GM21619 (cell line): ENCODE results near the gene CDT1.
"Not testable (repeated sequence)": the region's sequence is repeated elsewhere in the genome, so short reads cannot be mapped to it uniquely, and the experiment has no call there.

ENCODE experiments used
- ATAC-seq: cut with Tn5 transposase; IDR thresholded peaks from one replicate; pipeline ENCODE4 v1.9.1; 2021; ENCODE audit not compliant: unreplicated experiment

Gene CDT1

DNA sequence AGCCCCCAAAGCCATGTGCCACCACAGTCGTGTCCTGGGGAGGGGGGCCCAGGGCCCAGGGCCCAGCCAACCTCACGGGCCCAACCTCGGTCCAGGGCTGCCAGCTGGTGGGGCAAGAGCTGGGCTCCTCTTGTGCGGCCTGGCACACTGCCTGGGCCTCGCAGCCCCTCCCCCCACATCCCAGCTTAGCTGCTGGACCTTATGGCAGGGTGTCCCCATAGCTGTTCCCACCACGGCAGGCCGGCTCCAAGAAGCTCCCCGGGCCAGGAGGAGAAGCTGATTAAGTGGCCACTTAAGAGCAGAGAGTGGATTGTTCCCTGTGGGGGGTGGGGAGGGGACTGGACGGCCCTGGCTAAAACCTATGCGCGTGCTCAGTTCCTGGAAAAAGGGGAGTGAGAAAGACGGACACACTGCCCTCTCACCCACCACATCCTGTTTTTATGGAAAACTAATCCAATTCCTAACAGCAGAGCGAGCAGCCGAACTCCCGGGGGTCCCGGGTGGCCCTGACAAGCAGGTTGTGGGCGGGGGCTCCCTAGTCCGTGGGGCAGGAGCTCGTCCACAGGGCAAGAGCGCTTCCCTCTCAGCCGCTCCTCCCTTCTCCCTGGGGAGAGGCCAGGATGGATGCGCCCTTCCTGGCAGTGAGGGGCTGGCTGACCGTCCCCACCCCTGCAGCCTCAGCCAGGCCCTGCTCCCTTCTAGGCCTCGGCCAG lies 35.4 kb upstream of the CDT1 start:
- ATAC-seq = no peak

DNA sequence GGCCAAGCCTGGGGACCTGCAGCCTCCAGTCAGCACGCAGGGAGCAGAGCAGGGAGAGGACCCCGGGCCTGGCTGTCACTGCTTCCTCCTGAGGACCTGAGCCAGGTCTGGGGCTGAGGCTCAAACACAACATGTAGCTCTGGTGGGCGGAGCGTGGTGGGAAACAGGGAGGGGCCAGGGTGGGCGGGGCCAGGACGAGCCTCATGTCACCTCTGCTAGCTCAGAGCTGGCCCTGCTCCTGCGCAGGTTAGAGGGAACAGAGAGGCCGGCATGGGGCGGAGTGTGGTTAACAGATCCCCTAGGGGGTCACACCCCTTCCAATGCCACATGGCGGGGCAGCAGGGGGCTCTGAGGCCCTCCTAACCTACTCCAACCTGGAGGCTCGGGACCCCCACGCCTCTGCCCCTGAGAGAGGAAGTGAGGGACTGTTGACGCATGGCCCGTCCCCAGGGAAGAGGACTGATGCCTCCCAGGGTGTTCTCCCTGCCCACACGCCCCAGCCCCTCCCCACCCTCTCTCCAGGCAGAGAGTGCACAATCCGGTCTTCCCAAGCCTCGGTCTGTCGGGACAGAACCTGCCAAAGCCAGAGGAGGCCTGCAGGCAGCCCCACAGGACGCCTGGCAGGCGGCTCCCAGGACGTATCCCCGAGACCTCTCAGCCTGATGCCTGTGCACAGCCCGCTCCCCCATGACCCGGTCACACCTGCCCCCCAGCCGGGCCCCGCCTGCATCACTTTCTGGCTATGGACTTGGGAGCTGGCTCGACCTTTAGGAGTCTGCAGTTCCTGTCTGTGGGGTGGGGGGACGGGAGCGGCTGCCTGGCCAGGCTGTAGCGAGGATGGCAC lies 33.8 kb upstream of the CDT1 start:
- ATAC-seq = no peak

DNA sequence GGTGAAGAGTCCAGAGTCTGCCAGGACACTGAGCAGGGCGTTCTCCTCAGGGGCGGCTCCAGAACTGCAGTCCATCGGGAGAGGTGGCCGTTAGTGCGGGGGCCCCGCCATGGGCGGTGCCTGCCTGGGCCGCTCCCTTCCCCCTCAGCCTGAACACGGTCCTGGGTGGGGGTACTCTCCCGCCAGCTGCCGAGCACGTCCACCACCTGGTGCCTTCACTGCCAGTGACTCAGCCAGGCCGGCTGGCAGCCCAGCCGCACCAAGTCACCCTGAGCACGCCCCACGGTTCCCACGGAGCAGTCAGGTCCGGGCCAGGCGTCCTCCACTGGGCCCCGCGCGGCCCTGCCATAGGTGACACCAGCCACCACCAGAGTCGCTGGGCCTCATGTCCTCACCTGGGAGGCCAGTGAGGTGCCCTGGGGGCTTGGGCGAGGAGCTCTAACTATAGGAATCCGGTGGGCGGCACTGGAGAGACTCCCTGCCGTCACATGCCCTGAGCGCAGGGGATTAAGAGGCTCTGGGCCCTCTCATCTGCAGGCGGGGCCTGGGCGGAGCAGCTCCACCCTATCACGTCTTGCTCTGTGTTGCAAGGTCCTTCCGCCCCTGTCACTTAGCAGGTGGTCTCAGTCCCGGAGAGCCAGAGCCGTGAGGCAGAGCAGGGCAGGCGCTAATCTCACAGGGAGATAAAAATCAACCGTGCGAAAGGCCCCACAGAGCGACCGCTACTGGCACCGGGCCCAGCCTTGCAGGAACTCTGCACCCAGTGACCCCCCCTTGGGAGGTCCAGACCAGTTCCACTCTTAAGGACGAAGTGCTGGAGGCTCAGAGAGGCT lies 32.9 kb upstream of the CDT1 start:
- no peak for ATAC-seq

GRCh38 chr16:88771294-88771772 lies 32.3 kb upstream of the CDT1 start:
- no peak for ATAC-seq

- ATAC-seq = not testable (repeated sequence)
These were observed 31.8 kb upstream of the CDT1 start for GRCh38 chr16:88771781-88772180.

GRCh38 chr16:88772871-88773811 lies 30.4 kb upstream of the CDT1 start:
- ATAC-seq = no peak

DNA sequence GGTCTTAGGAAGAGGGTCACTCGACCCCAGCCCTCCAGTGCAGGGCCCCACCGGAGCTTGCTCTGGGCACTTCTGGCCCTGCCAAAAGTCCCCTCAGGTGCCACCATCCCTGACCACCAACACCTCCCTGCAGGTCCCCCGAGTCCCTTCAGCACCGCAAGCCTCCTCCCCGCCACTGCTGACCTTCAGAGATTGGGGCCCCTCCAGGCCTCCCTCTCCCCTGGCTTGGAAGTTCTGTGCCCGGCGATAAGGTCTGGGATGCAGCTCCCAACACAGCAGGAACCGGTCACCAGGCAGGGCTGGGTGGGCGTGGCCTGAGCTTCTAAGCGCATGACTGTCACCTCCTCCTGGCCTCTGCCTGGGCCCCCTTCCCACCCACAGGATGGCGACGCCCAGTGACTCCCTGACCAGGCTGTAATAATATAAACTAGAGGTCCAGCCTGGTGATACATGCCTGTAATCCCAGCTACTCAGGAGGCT lies 29.7 kb upstream of the CDT1 start:
- no peak for ATAC-seq

DNA sequence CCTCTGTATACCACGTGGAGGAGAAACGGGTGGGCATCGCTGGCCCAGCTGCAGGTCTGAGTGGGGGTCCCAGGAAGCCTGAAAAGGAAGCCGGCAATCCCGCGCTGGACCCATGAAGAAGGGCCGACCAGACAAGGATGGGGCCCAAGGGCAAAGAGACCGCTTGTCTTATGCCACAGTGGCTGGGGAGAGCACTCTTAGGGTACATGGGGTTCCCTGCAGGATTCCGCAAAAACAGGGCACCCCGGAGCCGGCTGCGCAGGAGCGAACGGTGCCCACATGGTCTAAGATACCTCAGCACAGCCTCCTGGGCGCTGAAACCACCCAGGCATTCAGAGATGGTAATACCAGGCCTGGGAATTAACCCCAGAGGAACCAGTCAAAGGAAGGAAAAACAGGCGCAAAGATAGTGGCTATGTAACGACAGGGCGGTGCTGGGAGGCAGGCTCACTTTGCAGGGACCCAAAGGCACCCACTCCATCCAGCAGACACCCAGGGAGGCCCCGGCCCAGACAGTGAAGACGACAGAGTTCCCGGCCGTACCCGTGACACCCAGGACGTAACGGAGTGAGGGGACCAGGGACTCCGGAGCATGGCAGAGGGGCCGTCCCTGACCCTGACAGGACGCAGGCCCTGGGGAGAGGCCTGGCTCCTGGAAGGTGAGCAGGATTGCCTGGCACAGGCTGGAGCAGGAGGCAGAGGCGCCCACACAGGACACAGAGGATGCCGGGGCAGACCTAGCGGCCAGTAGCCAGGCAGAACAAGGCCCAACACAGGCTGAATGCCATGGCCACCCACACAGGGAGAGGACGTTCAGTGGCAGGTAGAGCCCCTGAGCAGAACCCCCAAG lies 28.8 kb upstream of the CDT1 start:
- ATAC-seq = no peak

- ATAC-seq = no peak
These were observed 27.8 kb upstream of the CDT1 start for GRCh38 chr16:88775825-88776224.

DNA sequence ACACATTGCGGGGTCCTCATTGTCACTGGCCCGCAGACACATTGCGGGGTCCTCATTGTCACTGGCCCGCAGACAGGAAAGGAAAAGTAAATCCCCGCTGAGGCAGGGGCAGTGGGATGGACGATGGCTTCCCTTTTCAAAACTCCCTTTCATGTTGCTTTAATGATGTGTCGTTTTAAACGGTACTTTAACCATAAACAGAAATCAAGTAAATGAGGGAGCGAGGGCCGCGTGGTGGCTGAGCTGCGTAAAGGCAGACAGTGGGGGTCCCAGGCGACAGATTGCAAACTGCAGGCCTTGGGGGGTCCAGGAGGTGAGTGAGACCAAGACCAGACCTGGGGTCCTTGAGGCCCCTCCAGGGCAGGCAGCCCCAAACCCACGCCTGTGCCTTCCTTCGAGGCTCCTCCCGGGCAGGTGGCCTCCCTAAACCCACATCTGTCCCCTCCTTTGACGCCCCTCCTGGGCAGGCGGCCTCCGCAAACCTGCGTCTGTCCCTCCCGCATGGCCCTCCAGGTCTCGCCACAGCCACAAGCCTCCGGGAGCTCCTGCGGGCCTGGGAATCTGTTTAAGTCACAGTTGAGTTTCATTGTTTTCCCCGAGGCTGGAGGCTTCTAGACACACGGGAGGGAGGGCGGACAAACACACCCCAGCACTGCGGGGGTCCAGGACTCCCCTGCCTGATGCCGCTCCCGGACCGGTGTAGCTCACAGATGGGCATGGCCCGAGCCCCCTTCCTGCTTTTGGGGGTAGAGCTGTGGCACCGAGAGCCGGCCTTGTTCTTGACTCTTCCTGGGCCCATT lies 25.9 kb upstream of the CDT1 start:
- ATAC-seq = no peak

GRCh38 chr16:88778271-88778525 lies 25.4 kb upstream of the CDT1 start:
- ATAC-seq = no peak

GRCh38 chr16:88778541-88779065 lies 25.0 kb upstream of the CDT1 start:
- no peak for ATAC-seq

DNA sequence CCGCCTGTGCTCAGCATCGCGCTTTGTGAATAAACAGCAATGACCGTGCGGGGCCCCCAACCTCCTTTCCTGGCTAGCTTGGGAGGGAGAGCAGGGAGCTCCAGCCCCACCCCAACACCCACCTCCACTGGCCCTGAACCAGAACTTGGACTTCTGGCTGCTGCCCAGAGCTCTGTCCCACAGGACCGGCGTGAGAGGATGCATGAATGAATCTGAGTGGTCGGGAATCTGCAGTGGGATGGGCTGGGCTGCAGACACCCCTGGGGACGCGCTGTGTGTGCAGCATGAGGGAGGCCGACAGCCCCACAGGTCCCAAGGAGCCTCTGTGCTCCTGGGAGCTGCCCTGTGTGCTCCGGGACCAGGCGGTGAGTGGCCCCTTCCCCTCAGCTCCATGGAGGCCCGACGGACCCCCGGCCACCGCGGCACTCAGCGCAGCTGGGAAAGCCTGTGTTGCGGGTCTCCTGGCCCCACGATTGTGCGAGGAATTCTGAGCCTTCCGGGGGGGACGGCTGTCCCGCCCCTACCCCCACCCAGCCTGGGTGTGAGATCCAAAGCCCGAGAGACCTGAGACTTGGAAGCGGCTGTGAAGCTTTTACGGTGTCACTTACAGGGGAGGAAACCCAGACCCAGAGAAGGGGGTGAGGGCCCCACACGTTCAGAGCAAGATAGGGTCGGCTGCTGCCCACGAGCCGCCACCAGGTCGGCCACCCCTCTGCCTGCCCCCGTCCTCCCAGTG lies 24.0 kb upstream of the CDT1 start:
- ATAC-seq = no peak

DNA sequence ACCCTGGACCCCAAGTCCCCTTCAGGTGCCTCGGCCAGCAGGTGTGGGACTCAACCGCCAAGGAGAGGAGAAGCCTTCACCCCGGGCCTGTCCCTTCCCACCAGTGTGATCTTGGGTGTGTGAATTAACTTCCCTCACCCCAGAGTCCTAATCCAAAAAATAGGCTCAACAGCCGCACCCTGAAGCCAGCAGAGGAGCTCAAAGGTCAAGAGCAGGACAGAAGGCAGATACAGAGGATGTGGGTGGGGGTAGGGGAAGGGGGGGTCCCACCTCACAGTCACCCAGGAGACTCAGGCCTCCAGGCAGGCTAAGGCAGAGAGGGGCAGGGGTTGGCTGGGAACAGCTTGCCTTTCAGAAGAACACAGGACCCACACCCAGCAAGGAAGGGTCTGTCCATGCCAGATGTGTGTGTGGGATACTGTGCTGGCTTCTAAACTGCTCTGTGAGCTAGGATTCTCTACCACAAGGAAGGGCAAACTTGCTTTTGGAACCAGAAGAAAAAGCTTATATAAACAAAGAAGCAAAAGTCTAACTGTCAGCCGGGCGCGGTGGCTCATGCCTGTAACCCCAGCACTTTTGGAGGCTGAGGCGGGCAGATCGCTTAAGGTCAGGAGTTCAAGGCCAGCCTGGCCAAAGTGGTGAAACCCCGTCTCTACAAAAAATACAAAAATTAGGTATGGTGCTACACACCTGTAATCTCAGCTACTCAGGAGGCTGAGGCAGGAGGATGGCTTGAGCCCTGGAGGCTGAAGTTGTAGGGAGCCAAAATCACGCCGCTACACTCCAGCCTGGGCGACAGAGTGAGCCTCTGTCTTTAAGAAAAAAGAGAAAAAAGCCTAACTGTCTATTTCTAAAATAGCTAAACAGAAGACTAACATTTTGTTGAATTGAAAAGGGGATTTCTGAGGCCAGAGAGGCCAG lies 23.2 kb upstream of the CDT1 start:
- ATAC-seq = no peak

DNA sequence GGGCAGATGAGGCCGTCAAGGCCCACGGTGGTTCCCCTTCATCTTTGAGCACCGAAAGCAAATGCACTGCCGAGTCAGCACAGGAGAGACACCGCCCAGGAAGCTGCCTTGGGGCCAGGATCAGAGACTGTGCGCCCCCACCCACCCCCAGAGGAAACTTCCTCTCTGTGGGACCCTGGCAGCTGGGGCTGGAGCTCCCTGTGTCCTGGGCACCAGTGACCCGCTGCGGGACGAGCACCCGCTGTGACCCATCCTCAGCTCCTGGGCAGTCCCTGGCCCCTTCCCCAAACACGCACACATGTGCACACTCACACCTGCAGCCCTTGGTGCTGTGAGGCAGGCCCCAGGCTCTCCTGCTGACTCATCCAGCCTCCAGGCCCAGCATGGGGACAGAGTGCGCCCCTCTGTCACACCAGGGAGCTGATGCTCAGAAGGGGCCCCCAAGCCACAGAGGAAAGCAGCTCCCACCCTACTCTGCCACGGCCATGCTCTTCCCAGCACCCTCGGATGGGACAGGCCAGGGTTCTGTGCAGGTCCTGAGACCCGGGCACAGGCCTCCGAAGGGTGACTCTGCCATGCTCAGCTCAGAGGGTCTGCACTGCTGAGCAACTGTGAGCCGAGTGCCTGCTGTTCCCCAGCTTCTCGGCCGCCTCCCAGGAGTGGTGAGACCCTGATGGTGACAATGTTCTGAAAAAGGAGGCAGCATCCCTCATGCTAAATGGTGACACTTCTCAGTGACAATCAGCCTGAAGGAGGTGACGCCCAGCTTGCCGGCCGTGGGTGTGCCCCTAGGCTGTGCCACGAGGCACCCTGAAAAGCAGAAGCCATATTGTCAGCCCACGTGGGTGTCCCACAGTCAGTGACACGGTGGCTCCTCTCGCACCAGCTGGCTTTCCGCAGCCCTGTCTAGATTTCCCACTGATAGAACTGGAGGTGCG lies 22.2 kb upstream of the CDT1 start:
- ATAC-seq = peak; percentile 36
